Left colon (tissue), 2 donors: ENCODE results near the gene CAPZB. TPM values are rescaled to one million over a fixed set of nuclear protein-coding genes. Genes with fewer than 3 reads are reported as not detected.
A peak's percentile ranks its signal among the peaks of the same experiment; 100 is the strongest.
"Not testable (repeated sequence)": the region's sequence is repeated elsewhere in the genome, so short reads cannot be mapped to it uniquely, and the experiment has no call there.

Experiments used
- ATAC-seq: fragments of 200-7000 bp; cut with Tn5 transposase; one replicate; pipeline ENCODE4 v1.9.1; 2020; ENCODE audit warnings: mild to moderate bottlenecking, moderate library complexity
- DNase-seq, 2 donors: peaks; one replicate each; pipeline ENCODE4 v3.0.0-alpha.2; 2020
- intact Hi-C, 2 donors: fragments of 100-400 bp; cut with DNase I in 1 of 2; cut with micrococcal nuclease in 1 of 2; formaldehyde crosslinking; loops; one replicate each; pipeline versions ENCODE4 v1.11.2 to v1.14.0; 2022; cut with DNase I, micrococcal nuclease
- long read RNA-seq: library from polyadenylated mRNA; unstranded; transcript quantifications from one replicate; pipeline ENCODE4 v2.0.0, GENCODE V29; 2021
- total RNA-seq, 2 donors: library from RNA; stranded (reverse); fragmentation: NEBNext Ultra II Directional; extraction: Animal tissue kit (Norgen Biotek cat#: 25700); gene quantifications; one replicate each; pipeline ENCODE4 v1.2.1, GENCODE V29; 2021
- donor health status: DM: no; HTN: no; CAD: no.
- donor health status: DM: yes; HTN: yes; CAD: no.

Gene CAPZB
- 100 to 1,000 TPM; 340 to 367 TPM for total RNA-seq
- long read RNA-seq, transcript CAPZB-204 (8 exons, 1,568 nt): minor isoform, 8 of 137 reads
- long read RNA-seq, transcript CAPZB-201 (9 exons, 858 nt): major isoform, 99 of 137 reads
- long read RNA-seq, partial matches to known transcripts: 6 of 137 reads
- long read RNA-seq, other reads (novel, unspliced or antisense): 21 of 137 reads

GRCh38 chr1:19485362-19486187 is at the start of gene CAPZB:
Gene CAPZB, minus strand, starts transcription at chr1:19485539. Its CDS starts 101 bp downstream, at chr1:19485438.
- DNase-seq: peak; percentile 95 to 97
- peak; percentile 84 for ATAC-seq
- intact Hi-C loops: no loop called here

- DNase-seq: no peak
- no peak for ATAC-seq
- intact Hi-C loops: no loop called here
These were observed 48.9 kb upstream of the CAPZB start for GRCh38 chr1:19534281-19534680.

DNA sequence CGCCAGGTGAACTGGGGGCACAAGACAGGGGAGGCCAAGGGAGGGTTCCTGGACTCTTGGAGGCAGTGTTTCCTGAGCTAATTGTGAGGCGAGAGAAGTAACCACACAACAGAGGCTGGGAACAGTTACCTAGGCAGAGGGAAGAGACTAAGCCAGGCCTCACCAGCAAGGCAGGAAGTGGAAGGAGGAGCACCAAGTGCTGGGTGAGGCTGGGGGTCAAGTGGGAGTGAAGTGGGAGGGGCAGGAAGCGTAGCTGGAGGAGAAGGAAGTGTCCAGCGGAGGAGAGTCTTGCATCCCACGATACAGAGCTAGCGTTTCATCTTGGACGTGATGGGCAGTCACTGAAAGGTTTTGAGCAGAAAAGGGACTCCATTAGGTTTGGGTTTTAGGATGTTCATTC is 48.3 kb upstream of the CAPZB start:
- peak; percentile 23 for ATAC-seq
- DNase-seq: no peak
- intact Hi-C loops: no loop called here

DNA sequence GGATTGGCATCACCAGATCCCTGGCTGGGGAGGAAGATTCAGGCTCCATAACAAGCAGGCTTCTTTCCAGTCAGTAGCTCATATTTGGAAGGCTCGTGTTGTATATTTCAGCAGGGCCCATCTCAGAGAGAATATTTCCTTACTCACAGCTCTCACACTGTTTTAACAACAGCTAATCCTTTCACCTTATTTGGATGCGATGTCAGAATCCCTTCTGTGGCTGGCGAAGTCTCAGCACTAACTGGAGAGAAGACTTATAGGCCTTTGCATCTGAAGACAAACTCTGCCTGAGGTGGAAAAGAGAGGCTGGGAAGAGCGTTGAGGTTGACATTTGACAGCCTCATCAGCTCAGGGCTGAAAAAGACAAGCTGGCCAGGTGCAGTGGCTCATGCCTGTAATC is 47.2 kb upstream of the CAPZB start:
- intact Hi-C loops: no loop called here
- DNase-seq: no peak
- ATAC-seq: no peak

- DNase-seq (no peak), ATAC-seq (no peak)
- intact Hi-C loops: no loop called here
These were observed 44.3 kb upstream of the CAPZB start for GRCh38 chr1:19529664-19530063.

DNA sequence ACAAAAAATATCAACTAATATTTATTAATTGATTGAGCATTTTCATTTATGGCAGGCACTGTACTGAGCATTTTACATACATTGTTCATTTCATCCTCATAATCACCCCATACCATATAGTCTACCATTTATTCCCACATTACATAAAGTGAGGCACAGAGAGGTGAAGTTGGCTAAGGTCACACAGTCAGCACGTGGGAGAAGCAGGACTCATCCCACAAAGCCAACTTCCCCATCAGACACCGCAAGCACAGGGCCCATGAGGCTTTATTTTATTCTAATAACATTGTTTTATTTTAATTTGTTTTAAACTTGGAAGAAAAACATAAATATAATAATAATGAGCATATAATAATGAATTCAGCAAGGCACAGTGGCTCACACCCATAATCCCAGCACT is 43.1 kb upstream of the CAPZB start:
- ATAC-seq: no peak
- intact Hi-C loops: no loop called here
- no peak for DNase-seq

- no peak for DNase-seq
- intact Hi-C loops: no loop called here
- ATAC-seq: peak; percentile 66
These were observed 40.5 kb upstream of the CAPZB start for GRCh38 chr1:19525607-19526545.

DNA sequence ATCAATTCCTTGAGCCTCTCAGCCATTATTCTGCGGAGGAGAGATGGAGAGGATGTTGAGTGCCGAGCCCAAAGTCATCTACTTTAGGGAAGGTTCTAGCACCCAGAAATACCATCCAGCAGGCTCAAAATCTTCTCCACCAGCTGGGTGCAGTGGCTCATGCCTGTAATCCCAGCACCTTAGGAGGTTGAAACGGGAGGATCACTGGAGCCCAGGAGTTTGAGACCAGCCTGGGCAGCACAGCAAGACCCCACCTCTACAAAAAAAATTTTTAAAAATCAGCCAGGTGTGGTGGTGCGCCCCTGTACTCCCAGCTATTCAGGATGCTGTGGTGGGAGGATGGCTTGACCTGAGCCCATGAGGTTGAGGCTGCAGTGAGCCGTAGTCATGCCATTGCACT is 39.5 kb upstream of the CAPZB start:
- intact Hi-C loops: no loop called here
- no peak for DNase-seq
- ATAC-seq: no peak

GRCh38 chr1:19522570-19522969 is 37.2 kb upstream of the CAPZB start:
- intact Hi-C loops, ATAC-seq: not testable (repeated sequence)

DNA sequence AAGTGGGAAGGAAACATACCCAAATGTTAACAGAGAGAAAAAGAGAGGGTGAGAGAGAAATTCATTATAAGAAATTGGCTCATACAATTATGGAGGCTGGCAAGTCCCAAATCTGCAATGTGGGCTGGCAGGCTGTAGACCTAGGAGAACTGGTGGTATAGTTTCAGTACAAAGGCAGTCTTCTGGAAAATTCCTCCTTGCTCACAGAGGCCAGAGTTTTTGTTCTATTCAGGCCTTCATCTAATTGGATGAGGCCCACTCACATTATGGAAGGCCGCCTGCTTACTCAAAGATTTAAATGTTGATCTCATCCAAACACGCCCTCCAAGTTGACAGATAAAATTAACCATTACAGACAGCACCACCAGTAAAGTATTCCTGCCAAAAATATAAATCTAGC is 36.1 kb upstream of the CAPZB start:
- intact Hi-C loops: no loop called here
- ATAC-seq (no peak), DNase-seq (no peak)

More at GRCh38 chr1:19522570-19522969, 37.2 kb upstream of the CAPZB start:
- DNase-seq: not testable (repeated sequence)

DNA sequence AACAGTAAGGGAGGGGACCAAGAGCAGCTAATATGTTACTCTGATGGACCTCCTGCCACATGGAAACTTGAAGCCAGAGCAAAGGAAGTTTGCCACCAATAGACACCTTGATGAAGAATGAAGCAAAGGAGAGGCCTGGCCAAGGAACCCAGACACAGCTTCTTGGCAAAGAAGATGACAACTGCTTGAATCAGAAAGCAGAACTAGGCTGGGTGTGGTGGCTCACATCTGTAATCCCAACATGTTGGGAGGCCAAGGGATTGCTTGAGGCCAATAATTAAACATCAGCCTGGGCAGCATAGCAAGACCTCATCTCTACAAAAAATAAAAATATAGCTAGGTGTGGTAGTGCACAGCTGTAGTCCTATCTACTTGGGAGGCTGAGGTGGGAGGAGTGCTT is 31.7 kb upstream of the CAPZB start:
- intact Hi-C loops: no loop called here
- no peak for DNase-seq
- ATAC-seq: no peak

DNA sequence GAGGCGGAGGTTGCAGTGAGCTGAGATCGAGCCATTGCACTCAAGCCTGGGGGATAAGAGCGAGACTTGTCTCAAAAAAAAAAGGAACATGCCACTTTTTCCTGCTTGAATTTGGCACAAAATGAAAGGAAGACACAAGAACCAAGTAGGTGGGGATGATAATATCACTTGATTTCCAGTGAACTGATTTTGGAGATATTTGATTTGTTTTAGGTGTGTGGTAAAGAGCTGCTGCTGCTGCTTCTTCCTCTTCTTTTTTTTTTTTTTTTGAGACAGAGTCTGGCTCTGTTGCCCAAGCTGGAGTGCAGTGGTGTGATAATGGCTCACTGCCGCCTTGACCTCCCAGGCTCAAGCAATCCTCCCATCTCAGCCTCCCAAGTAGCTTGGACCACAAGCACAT is 29.9 kb upstream of the CAPZB start:
- intact Hi-C loops: no loop called here
- ATAC-seq: no peak

GRCh38 chr1:19514391-19514831 is 29.1 kb upstream of the CAPZB start:
- peak; percentile 14 for ATAC-seq
- DNase-seq: no peak
- intact Hi-C loops: no loop called here

More for the DNA sequence above, 29.9 kb upstream of the CAPZB start:
- no peak for DNase-seq

DNA sequence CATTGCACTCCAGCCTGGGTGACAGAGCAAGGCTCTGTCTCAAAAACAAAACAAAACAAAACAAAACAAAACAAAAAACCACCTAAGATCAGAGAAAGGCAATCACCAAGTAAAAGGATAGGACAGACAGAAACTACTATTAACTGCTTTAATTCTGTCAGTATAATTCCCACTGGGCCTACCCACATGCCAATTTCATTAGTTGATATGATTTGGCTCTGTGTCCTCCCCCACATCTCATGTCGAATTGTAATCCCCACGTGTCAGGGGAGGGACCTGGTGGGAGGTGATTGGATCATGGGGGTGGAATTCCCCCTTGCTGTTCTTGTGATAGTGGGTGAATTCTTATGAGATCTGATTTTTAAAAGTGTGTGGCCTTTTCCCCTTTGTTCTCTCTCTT is 27.2 kb upstream of the CAPZB start:
- ATAC-seq: no peak

GRCh38 chr1:19511116-19511515 is 25.8 kb upstream of the CAPZB start:
- intact Hi-C loops: no loop called here
- DNase-seq (no peak), ATAC-seq (no peak)

More for the DNA sequence above, 27.2 kb upstream of the CAPZB start:
- DNase-seq: no peak
- intact Hi-C loops: no loop called here

GRCh38 chr1:19509647-19510046 is 24.3 kb upstream of the CAPZB start:
- ATAC-seq, intact Hi-C loops, DNase-seq: not testable (repeated sequence)

GRCh38 chr1:19507516-19507915 is 22.2 kb upstream of the CAPZB start:
- intact Hi-C loops: no loop called here
- DNase-seq: no peak
- no peak for ATAC-seq

GRCh38 chr1:19505693-19506457 is 20.5 kb upstream of the CAPZB start:
- DNase-seq (peak in 1 of 2 donors; percentile 33), ATAC-seq (no peak)
- intact Hi-C loops: no loop called here
